ENCODE measurements around the gene S100A10. TPM values are rescaled to one million over a fixed set of nuclear protein-coding genes. Genes with fewer than 3 reads are reported as not detected.
A peak's percentile ranks its signal among the peaks of the same experiment; 100 is the strongest.

Gene S100A10
- total RNA-seq, 1 experiment from 2014 or later: 2,143 TPM

DNA sequence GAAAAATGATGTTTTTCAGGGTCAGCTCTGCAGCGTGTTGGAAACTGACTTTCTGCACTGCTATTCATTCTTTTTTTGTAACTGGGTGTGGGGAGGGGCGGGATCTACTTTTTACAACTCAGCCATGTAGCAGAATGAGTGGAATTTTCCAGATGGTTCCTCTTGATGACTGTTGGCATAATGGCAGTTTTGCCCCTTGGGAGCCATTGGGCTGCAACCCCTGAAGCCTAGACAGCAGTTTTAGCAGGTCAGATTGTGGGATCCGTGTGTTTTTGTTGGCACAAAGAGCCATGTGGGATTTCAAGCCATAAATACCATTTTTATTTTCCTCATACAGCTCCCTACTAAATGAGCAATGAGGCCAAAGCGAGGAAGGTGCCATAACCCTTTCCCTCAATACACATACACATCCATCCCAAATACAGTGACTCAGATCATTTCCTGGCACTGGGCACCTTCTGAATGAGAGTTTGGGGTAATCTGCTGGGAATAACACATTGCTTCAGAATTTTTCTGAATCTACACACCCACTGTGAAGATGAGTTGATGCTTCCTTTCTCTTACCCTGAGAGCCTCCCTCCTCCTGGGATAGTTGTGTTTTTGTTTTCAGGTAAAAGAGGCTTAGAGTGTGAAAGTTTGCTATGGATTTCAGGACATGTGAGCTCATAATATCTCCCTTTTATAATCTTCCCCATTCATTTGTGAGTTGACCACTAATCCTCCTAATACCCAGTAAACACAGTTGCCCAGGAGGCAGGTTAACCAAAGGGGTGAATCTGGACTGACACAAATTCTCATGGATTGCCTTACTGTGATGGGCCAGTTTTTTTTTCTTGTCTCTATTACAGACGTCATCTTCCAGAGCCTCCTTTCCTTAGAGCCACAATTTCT is 13.1 kb downstream of the S100A10 start:
- peak in 1 of 2 experiments; percentile 43 for DNase-seq
- intact Hi-C loops (cut with micrococcal nuclease; ENCODE audit: unreplicated experiment): no loop called here
- Mint-ChIP-seq H3K9me3 (ENCODE audit: unreplicated experiment) (no peaks in the 10 kb centered on the region), H3K4me1 (ENCODE audit: low read depth, unreplicated experiment) (peaks cover 72% of the 10 kb centered on the region), H3K36me3 (ENCODE audit: insufficient read depth, unreplicated experiment) (peaks cover 91% of the 10 kb centered on the region), H3K4me3 (ENCODE audit: unreplicated experiment) (peak overlapping the region; percentile 4), H3K27ac (ENCODE audit: unreplicated experiment) (peak overlapping the region; percentile 85), H3K27me3 (ENCODE audit: insufficient read depth, unreplicated experiment) (no peaks in the 10 kb centered on the region)
- H3K4me1 ChIP-seq: peaks cover 98% of the 10 kb centered on the region
- no peak overlapping the region for H3K4me3 ChIP-seq (ENCODE audit: low read depth, low read length)
- peaks cover 7% of the 10 kb centered on the region; the same call in 1 of the 2 replicates for H3K36me3 ChIP-seq (ENCODE audit: control insufficient read depth, insufficient read depth, low read length)
- CTCF ChIA-PET: interaction anchor here (0.6 to 1.7 kb wide), 2 partner anchors 8 to 12 kb away, joined by 3 to 9 read pairs; no protein-coding TSS in a partner anchor
- TF ChIP-seq, protein P1, sequence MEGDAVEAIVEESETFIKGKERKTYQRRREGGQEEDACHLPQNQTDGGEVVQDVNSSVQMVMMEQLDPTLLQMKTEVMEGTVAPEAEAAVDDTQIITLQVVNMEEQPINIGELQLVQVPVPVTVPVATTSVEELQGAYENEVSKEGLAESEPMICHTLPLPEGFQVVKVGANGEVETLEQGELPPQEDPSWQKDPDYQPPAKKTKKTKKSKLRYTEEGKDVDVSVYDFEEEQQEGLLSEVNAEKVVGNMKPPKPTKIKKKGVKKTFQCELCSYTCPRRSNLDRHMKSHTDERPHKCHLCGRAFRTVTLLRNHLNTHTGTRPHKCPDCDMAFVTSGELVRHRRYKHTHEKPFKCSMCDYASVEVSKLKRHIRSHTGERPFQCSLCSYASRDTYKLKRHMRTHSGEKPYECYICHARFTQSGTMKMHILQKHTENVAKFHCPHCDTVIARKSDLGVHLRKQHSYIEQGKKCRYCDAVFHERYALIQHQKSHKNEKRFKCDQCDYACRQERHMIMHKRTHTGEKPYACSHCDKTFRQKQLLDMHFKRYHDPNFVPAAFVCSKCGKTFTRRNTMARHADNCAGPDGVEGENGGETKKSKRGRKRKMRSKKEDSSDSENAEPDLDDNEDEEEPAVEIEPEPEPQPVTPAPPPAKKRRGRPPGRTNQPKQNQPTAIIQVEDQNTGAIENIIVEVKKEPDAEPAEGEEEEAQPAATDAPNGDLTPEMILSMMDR (IDR thresholded peaks at IDR 0.05; ENCODE audit: insufficient read depth in 1 of 2, low read depth in 1 of 2, low read length in 1 of 2, severe bottlenecking in 1 of 2, unreplicated experiment in 1 of 2): no peak
- no peaks in the 10 kb centered on the region for H3K27me3 ChIP-seq (replicated peaks; ENCODE audit: control insufficient read depth, insufficient read depth, low read length)
- H3K9me3 ChIP-seq: no peaks in the 10 kb centered on the region
- POLR2A ChIA-PET: interaction anchor here (1.0 to 2.4 kb wide), 4 partner anchors 8 to 21 kb away, joined by 3 to 9 read pairs (median 6); no protein-coding TSS in a partner anchor
- BruUV-seq (replicated peaks): no TSS peak

DNA sequence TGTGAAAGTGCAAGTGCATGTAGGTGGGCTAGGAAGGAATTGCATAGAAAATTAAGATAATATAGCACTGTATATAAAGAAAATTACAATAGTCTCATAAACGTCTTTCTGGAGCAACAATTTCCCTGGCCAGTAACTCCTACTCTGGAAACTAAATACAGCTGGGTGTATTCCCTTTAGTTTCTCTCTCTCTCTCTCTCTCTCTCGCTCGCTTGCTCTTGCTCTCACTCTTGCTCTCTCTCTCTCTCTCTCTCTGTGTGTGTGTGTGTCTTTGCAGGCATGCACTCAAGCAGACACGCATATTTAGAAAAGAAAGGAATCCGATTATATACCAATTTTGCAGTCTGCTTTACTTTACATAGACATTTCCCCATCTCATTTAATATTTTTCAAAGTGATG is 14.7 kb downstream of the S100A10 start:
- Mint-ChIP-seq H3K4me3 (ENCODE audit: unreplicated experiment) (peak overlapping the region; percentile 39), H3K4me1 (ENCODE audit: low read depth, unreplicated experiment) (peaks cover 74% of the 10 kb centered on the region), H3K9me3 (ENCODE audit: unreplicated experiment) (no peaks in the 10 kb centered on the region), H3K27ac (ENCODE audit: unreplicated experiment) (peak overlapping the region; percentile 85), H3K36me3 (ENCODE audit: insufficient read depth, unreplicated experiment) (peaks cover 85% of the 10 kb centered on the region), H3K27me3 (ENCODE audit: insufficient read depth, unreplicated experiment) (no peaks in the 10 kb centered on the region)
- DNase-seq: no peak
- POLR2A ChIA-PET: interaction anchor here (0.6 to 5.2 kb wide), 3 partner anchors 8 to 14 kb away, joined by 3 to 80 read pairs (median 5); no protein-coding TSS in a partner anchor
- H3K4me1 ChIP-seq: peaks cover 94% of the 10 kb centered on the region
- TF ChIP-seq, protein P1 (IDR thresholded peaks at IDR 0.05; ENCODE audit: insufficient read depth in 1 of 2, low read depth in 1 of 2, low read length in 1 of 2, severe bottlenecking in 1 of 2, unreplicated experiment in 1 of 2): no peak
- CTCF ChIA-PET: interaction anchor here (1.3 to 1.7 kb wide), 2 partner anchors 9 to 11 kb away, joined by 4 to 8 read pairs; no protein-coding TSS in a partner anchor
- H3K27me3 ChIP-seq (replicated peaks; ENCODE audit: control insufficient read depth, insufficient read depth, low read length): no peaks in the 10 kb centered on the region
- H3K4me3 ChIP-seq (ENCODE audit: low read depth, low read length): no peak overlapping the region
- H3K9me3 ChIP-seq: no peaks in the 10 kb centered on the region
- no TSS peak for BruUV-seq (replicated peaks)
- peaks cover 4% of the 10 kb centered on the region; the same call in 1 of the 2 replicates for H3K36me3 ChIP-seq (ENCODE audit: control insufficient read depth, insufficient read depth, low read length)
- intact Hi-C loops (cut with micrococcal nuclease; ENCODE audit: unreplicated experiment): loop anchor here (1.0 kb wide), 1 partner anchor 11 kb away; no protein-coding TSS in a partner anchor

DNA sequence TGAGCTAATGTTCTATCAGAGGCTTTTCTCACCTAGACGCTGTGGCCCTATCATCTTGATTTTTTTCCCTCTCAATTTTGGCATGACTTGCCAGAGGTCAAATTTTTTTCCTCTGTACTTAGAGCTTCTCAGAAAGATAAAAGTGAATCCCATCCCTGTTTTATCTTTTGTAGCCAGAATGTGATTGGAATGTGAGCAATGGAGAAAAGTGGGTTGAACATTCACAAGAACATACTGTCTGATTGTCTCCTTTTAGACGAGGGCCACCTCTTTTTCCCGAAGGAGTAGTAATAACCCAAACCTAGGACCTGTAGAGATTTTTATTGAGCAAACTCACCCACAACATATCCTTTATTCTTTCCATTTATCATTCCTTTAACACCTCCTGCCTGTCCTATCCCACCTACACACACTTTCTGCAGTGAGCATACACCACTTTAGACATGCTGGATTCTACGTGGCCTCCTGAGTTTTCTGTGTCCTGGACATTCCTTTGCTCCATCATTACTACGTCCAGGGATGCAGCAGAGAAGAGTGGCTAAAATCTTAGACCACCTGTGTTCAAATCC is 15.9 kb downstream of the S100A10 start:
- Mint-ChIP-seq H3K27ac (ENCODE audit: unreplicated experiment) (peak overlapping the region; percentile 85), H3K4me3 (ENCODE audit: unreplicated experiment) (peak overlapping the region; percentile 56), H3K36me3 (ENCODE audit: insufficient read depth, unreplicated experiment) (peaks cover 76% of the 10 kb centered on the region), H3K4me1 (ENCODE audit: low read depth, unreplicated experiment) (peaks cover 74% of the 10 kb centered on the region), H3K27me3 (ENCODE audit: insufficient read depth, unreplicated experiment) (no peaks in the 10 kb centered on the region), H3K9me3 (ENCODE audit: unreplicated experiment) (no peaks in the 10 kb centered on the region)
- peak; percentile 49 to 58 for DNase-seq
- no peaks in the 10 kb centered on the region for H3K9me3 ChIP-seq
- BruUV-seq (replicated peaks): no TSS peak
- intact Hi-C loops (cut with micrococcal nuclease; ENCODE audit: unreplicated experiment): loop anchor here (1.0 kb wide), 2 partner anchors 9 to 11 kb away; no protein-coding TSS in a partner anchor
- no peaks in the 10 kb centered on the region for H3K27me3 ChIP-seq (replicated peaks; ENCODE audit: control insufficient read depth, insufficient read depth, low read length)
- POLR2A ChIA-PET: interaction anchor here (0.7 to 5.2 kb wide), 4 partner anchors 9 to 24 kb away, joined by 3 to 80 read pairs (median 30); partner anchors contain the start of gene S100A10
- CTCF ChIA-PET: interaction anchor here (1.2 to 1.5 kb wide), 3 partner anchors 9 to 24 kb away, joined by 3 to 11 read pairs (median 5); no protein-coding TSS in a partner anchor
- H3K4me1 ChIP-seq: peaks cover 94% of the 10 kb centered on the region
- TF ChIP-seq, protein P1 (IDR thresholded peaks at IDR 0.05; ENCODE audit: insufficient read depth in 1 of 2, low read depth in 1 of 2, low read length in 1 of 2, severe bottlenecking in 1 of 2, unreplicated experiment in 1 of 2): no peak
- H3K4me3 ChIP-seq (ENCODE audit: low read depth, low read length): no peak overlapping the region
- peaks cover 4% of the 10 kb centered on the region; the same call in 1 of the 2 replicates for H3K36me3 ChIP-seq (ENCODE audit: control insufficient read depth, insufficient read depth, low read length)

All from Caco-2 (cell line).